Measurements from ENCODE around the gene ASIC2. TPM values are rescaled to one million over a fixed set of nuclear protein-coding genes. Genes with fewer than 3 reads are reported as not detected.

Gene ASIC2
- total RNA-seq, 4 donors from 2014 or later = 0.80 to 1.8 (median 1.4) TPM; not detected in 1

GRCh38 chr17:33140413-33141099, 152.5 kb downstream of the ASIC2 start:
- no peak overlapping the region for H3K27ac ChIP-seq
- DNase-seq = no peak
- no peaks in the 10 kb centered on the region for H3K27me3 ChIP-seq
- H3K4me3 ChIP-seq = no peak overlapping the region
- no peaks in the 10 kb centered on the region for H3K4me1 ChIP-seq
- no peaks in the 10 kb centered on the region for H3K9me3 ChIP-seq
- no peak for TF ChIP-seq POLR2A (IDR thresholded peaks at IDR 0.05)
- TF ChIP-seq CTCF (IDR thresholded peaks at IDR 0.05) = no peak
- no peaks in the 10 kb centered on the region for H3K36me3 ChIP-seq

DNA sequence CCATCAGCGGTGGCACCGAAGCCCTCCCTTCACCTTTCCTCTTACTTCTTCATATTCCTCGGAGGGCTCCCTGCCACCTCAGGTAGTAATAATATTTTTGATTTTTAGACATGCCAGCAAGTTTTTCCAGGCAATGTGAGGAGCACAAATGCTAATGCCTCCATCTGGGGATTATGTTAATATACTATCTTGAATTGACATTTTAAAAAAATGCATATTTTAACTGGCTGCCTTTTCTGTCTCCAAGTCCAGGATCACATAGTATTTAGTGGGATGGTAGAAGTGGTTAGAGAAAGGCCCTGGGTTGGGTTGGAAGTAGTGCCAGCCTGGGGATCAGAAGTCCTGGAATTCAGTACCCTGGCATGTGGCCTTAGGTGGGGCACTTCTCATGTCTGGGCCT, 154.5 kb downstream of the ASIC2 start:
- H3K4me1 ChIP-seq = no peaks in the 10 kb centered on the region
- no peak overlapping the region for H3K27ac ChIP-seq
- TF ChIP-seq POLR2A (IDR thresholded peaks at IDR 0.05) (no peak), CTCF (IDR thresholded peaks at IDR 0.05) (no peak)
- no peaks in the 10 kb centered on the region for H3K27me3 ChIP-seq
- no peaks in the 10 kb centered on the region for H3K36me3 ChIP-seq
- no peaks in the 10 kb centered on the region for H3K9me3 ChIP-seq
- DNase-seq = no peak
- H3K4me3 ChIP-seq = no peak overlapping the region

DNA sequence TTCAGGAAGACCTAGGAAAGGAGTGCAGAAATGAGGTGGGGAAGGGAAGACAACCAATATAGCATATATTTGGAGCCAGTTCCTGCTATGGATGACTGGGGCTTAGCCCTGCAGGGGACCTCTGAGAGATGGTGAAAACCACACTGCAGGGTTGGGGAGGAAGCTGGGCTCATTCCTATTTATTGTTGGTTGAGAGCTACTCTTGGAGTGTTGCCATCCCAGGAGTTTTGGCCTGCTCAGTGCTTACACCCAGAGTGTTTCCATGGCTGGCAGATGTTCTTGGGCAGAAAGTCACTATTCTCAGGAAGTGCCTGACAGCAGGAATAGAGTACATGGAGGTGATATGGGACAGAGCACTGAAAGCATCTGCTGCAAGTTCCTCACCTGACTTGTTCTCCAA, 155.7 kb downstream of the ASIC2 start:
- Histone ChIP-seq H3K27me3 (no peaks in the 10 kb centered on the region), H3K36me3 (no peaks in the 10 kb centered on the region), H3K27ac (no peak overlapping the region), H3K4me3 (no peak overlapping the region), H3K4me1 (no peaks in the 10 kb centered on the region), H3K9me3 (no peaks in the 10 kb centered on the region)
- no peak for TF ChIP-seq POLR2A (IDR thresholded peaks at IDR 0.05)
- no peak for DNase-seq

- H3K36me3 ChIP-seq = no peaks in the 10 kb centered on the region
- TF ChIP-seq CTCF (IDR thresholded peaks at IDR 0.05) = no peak
- no peak for TF ChIP-seq POLR2A (IDR thresholded peaks at IDR 0.05)
- H3K27me3 ChIP-seq = no peaks in the 10 kb centered on the region
- no peaks in the 10 kb centered on the region for H3K4me1 ChIP-seq
- H3K27ac ChIP-seq = no peak overlapping the region
- H3K4me3 ChIP-seq = no peak overlapping the region
- no peaks in the 10 kb centered on the region for H3K9me3 ChIP-seq
- no peak for DNase-seq
Observed at GRCh38 chr17:33135691-33136090, 157.4 kb downstream of the ASIC2 start.

DNA sequence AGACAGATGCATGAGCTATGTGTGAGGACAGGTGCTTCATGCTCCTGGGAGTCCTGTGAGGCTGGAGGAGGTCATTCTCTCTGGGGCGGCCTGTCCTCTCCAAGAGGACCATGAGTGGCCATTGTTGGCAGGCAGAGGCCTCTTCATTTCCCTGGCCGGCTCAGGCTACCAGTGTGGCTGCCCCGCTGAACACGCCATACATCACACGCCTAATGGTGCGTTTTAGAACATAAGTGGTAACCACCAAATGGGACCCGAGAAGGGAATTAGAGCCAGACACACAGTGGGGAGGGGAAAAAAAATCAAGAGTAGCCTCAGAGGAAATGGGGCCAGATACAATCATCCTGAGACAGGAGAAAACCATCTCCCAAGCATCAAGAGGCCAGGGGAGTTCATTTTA, 161.5 kb downstream of the ASIC2 start:
- Histone ChIP-seq H3K27ac (no peak overlapping the region), H3K9me3 (no peaks in the 10 kb centered on the region), H3K27me3 (no peaks in the 10 kb centered on the region), H3K36me3 (no peaks in the 10 kb centered on the region), H3K4me3 (no peak overlapping the region), H3K4me1 (no peaks in the 10 kb centered on the region)
- TF ChIP-seq POLR2A (IDR thresholded peaks at IDR 0.05) (no peak), CTCF (IDR thresholded peaks at IDR 0.05) (no peak)
- no peak for DNase-seq

GRCh38 chr17:33127706-33128105, 165.4 kb downstream of the ASIC2 start:
- Histone ChIP-seq H3K9me3 (no peaks in the 10 kb centered on the region), H3K4me1 (no peaks in the 10 kb centered on the region), H3K36me3 (no peaks in the 10 kb centered on the region), H3K4me3 (no peak overlapping the region), H3K27me3 (no peaks in the 10 kb centered on the region), H3K27ac (no peak overlapping the region)
- TF ChIP-seq POLR2A (IDR thresholded peaks at IDR 0.05) (no peak), CTCF (IDR thresholded peaks at IDR 0.05) (no peak)
- DNase-seq = no peak
